ENCODE data around the gene LAMC2. TPM values are rescaled to one million over a fixed set of nuclear protein-coding genes. Genes with fewer than 3 reads are reported as not detected.

Gene LAMC2
- total and polyA plus RNA-seq, 2 of the 8 experiments (the other 6 are each of a cell fraction or from before 2014, with no cell fraction given), result 4.6 to 12.9 TPM

DNA sequence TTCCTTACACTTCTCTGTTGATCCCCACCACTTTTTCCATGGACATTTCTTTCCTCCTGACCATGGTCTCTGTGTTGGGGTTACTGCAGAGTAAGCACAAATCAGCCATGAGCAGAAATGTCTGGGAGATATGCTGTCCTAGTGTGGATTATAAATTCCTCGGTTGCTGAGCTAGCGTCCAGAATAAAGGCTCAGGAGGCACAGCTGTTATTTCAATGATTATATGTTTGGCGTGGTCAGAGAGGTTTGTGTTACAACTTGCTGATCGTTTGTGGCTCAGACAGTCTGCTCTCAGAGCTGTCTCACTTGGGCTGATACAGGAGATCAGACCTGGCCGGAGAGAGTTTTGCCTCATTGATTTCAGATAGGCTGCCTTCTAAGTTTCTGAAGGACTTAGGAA is 37.5 kb upstream of the LAMC2 start:
- no peaks in the 10 kb centered on the region for H3K36me3 ChIP-seq (ENCODE audit: control insufficient read depth in 2 of 4, insufficient read depth in 4 of 4, low read length in 3 of 4)
- H3K56ac ChIP-seq (replicated peaks; ENCODE audit: insufficient read length, low read depth, low read length), result no peak overlapping the region
- POLR2A ChIA-PET (ENCODE audit: partially characterized antibody), result no interaction called here
- no peak overlapping the region for H4K91ac ChIP-seq (replicated peaks; ENCODE audit: insufficient read length, low read length)
- TF ChIP-seq MAFK (IDR thresholded peaks at IDR 0.05; ENCODE audit: low read depth, low read length) (no peak), TEAD4 (IDR thresholded peaks at IDR 0.05; ENCODE audit: low read depth, low read length) (no peak), KDM5A (IDR thresholded peaks at IDR 0.05; ENCODE audit: low read length) (no peak), SIRT6 (IDR thresholded peaks at IDR 0.05; ENCODE audit: low read length) (no peak), BRCA1 (IDR thresholded peaks at IDR 0.05; ENCODE audit: low read depth, low read length) (no peak), SUZ12 (IDR thresholded peaks at IDR 0.05; ENCODE audit: low read length) (no peak), POLR2A (IDR thresholded peaks at IDR 0.05; ENCODE audit: control extremely low read depth in 1 of 2, low read depth in 2 of 2, low read length in 2 of 2) (no peak), RNF2 (IDR thresholded peaks at IDR 0.05; ENCODE audit: borderline replicate concordance, low read depth, low read length, missing control alignments, poor library complexity, severe bottlenecking) (no peak), KDM1A (IDR thresholded peaks at IDR 0.05; ENCODE audit: borderline replicate concordance, low read length) (no peak), SP4 (IDR thresholded peaks at IDR 0.05; ENCODE audit: low read length) (no peak)
- TF ChIP-seq, protein P1, sequence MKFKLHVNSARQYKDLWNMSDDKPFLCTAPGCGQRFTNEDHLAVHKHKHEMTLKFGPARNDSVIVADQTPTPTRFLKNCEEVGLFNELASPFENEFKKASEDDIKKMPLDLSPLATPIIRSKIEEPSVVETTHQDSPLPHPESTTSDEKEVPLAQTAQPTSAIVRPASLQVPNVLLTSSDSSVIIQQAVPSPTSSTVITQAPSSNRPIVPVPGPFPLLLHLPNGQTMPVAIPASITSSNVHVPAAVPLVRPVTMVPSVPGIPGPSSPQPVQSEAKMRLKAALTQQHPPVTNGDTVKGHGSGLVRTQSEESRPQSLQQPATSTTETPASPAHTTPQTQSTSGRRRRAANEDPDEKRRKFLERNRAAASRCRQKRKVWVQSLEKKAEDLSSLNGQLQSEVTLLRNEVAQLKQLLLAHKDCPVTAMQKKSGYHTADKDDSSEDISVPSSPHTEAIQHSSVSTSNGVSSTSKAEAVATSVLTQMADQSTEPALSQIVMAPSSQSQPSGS (IDR thresholded peaks at IDR 0.05; ENCODE audit: low read length), result no peak
- H3K18ac ChIP-seq (ENCODE audit: extremely low read depth, low read length), result no peak overlapping the region
- no peak overlapping the region for H4K8ac ChIP-seq (ENCODE audit: extremely low read depth, insufficient read depth, low read length)
- H3K27ac ChIP-seq (ENCODE audit: low read depth, low read length), result no peak overlapping the region
- DNase-seq (ENCODE audit: low read depth in 1 of 2, low spot score in 2 of 2), result no peak
- no peak overlapping the region for H3K14ac ChIP-seq (ENCODE audit: insufficient read length)
- no peaks in the 10 kb centered on the region for H3K79me1 ChIP-seq (ENCODE audit: low read depth, low read length)
- peaks cover 5% of the 10 kb centered on the region; the same call in 1 of the 2 replicates for H3K23me2 ChIP-seq (ENCODE audit: low read depth, low read length)
- no peak overlapping the region for H2BK15ac ChIP-seq (ENCODE audit: low read length)
- H3K79me2 ChIP-seq (ENCODE audit: control insufficient read depth in 1 of 2, insufficient read depth in 2 of 2, low read length in 2 of 2), result no peaks in the 10 kb centered on the region
- H2BK12ac ChIP-seq (ENCODE audit: low read depth, low read length), result no peak overlapping the region
- WGBS, 2 experiments (ENCODE audit: extremely low coverage in 1 of 2, insufficient coverage in 1 of 2, insufficient read length in 1 of 2, insufficient replicate concordance in 2 of 2, low coverage in 1 of 2, low lambda C conversion rate in 2 of 2, missing lambda C conversion rate in 1 of 2), result 88% methylated on average over 5 of the region's 5 CpGs; no CpG with 5 or more reads in 1 of the 2 experiments
- H2BK20ac ChIP-seq (ENCODE audit: low read length), result no peak overlapping the region
- no peak overlapping the region for H3K4me3 ChIP-seq (ENCODE audit: extremely low read depth in 1 of 4, insufficient read depth in 2 of 4, low read depth in 3 of 4, low read length in 4 of 4)
- H3K4ac ChIP-seq (replicated peaks; ENCODE audit: insufficient read length, low read depth, low read length), result no peak overlapping the region
- H3K4me1 ChIP-seq (replicated peaks in 1 of 4; ENCODE audit: control insufficient read depth in 3 of 4, insufficient read depth in 4 of 4, low read length in 3 of 4), result no peaks in the 10 kb centered on the region
- H2BK120ac ChIP-seq (replicated peaks; ENCODE audit: low read depth, low read length), result no peak overlapping the region
- H4K20me1 ChIP-seq (replicated peaks in 1 of 2; ENCODE audit: control insufficient read depth in 1 of 2, insufficient read depth in 2 of 2, low read length in 2 of 2), result no peaks in the 10 kb centered on the region
- CTCF ChIA-PET (ENCODE audit: partially characterized antibody), result interaction anchor here (0.6 to 1.5 kb wide), 3 partner anchors 10 to 158 kb away, joined by 3 to 8 read pairs (median 3); no protein-coding TSS in a partner anchor
- no peak overlapping the region for H4K5ac ChIP-seq (ENCODE audit: insufficient read length, low read depth, low read length)
- H3K9ac ChIP-seq (replicated peaks in 1 of 4; ENCODE audit: extremely low read depth in 1 of 4, low read depth in 3 of 4, low read length in 3 of 4), result no peak overlapping the region
- H2AFZ ChIP-seq (ENCODE audit: low read length), result no peak overlapping the region
- no peak for FAIRE-seq
- H2AK5ac ChIP-seq (ENCODE audit: low read depth, low read length), result no peak overlapping the region
- H3K4me2 ChIP-seq (ENCODE audit: insufficient read depth in 1 of 2, low read depth in 2 of 2, low read length in 2 of 2), result no peak overlapping the region
- no peaks in the 10 kb centered on the region for H3K9me3 ChIP-seq (ENCODE audit: insufficient read depth in 2 of 2, low read depth in 1 of 2, low read length in 1 of 2)
- H3K23ac ChIP-seq (ENCODE audit: insufficient read length), result no peak overlapping the region
- no peak overlapping the region for H2BK5ac ChIP-seq (ENCODE audit: low read depth, low read length)
- no peaks in the 10 kb centered on the region for H3K27me3 ChIP-seq (replicated peaks in 1 of 4; ENCODE audit: control insufficient read depth in 3 of 4, extremely low read depth in 1 of 4, insufficient read depth in 3 of 4, low read length in 3 of 4)
